GM19025 (cell line): ENCODE results near the gene RRM1.
"Not testable (repeated sequence)": the region's sequence is repeated elsewhere in the genome, so short reads cannot be mapped to it uniquely, and the experiment has no call there.

Experiments
- ATAC-seq: cut with Tn5 transposase; IDR thresholded peaks from one replicate; pipeline ENCODE4 v1.9.1; 2021; ENCODE audit warnings: mild to moderate bottlenecking, low read depth, moderate library complexity; ENCODE audit not compliant: unreplicated experiment

Gene RRM1

DNA sequence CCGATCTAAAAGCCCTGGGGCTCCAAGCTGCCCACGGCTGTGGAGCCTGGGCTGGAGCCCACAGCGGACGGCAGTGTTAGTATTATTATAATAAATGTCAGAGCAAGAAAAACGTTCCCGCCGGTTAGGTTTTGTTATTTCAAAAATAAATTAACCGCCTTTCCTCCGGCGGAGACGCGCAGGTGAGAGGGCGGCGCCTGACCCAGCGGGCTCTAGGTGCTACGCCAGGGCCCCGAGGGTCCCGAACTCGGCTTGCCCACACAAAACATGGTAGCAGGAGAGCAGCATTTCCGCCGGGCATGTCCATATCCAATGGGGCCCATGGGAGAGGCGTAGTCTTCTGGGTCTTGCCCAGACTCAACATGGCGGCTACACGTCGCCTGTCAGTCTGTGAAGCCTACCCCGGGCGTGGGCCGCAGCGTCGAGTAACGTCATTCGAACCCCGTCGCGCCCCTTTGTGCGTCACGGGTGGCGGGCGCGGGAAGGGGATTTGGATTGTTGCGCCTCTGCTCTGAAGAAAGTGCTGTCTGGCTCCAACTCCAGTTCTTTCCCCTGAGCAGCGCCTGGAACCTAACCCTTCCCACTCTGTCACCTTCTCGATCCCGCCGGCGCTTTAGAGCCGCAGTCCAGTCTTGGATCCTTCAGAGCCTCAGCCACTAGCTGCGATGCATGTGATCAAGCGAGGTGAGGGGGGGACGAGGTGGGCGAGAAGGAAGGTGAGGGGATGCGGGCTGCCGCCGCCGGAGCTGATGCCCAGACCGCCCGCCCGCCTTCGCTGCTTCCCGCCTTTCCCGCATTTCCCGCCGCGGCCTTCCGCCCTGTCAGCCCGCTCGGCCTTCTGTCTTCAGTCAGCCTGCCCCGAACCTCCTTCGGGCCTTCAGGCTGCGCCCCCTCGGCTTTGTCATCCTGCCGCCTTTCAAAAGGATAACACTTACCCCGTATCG, at the start of gene RRM1:
TSS of gene RRM1 (plus strand) at position 452 of the 944 bp plus-strand sequence. CDS start at position 666, 214 bp downstream.
- ATAC-seq: peak; percentile 94

DNA sequence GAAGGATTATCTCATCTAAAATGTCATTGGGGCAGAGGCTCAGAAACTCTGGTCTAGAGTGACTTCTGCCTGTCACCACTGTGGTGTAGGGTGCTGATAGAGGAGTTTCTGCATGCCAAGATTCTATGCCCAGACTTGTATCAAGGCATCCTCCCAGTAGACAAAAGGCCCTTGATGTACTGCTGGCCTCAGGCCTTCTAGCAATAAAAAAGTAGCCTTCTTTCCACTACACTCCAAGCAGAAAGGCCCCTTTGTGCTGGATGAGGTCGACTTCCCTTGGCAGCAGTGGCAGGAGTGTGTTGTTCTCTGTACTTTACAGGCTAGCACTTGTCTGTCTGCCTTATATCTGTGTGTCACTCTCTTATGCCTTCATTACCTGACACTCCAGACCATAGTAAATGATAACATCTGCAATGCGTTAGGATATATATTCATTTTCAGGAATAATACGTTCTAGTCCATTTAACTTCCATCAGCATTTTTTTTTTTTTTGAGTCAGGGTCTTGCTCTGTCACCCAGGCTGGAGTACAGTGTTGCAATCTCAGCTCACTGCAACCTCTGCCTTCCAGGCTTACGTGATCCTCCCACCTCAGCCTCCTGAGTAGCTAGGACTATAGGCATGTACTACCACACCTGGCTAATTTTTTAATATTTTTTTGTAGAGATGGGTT, 49.5 kb upstream of the RRM1 start:
- ATAC-seq: no peak

- no peak for ATAC-seq
Measured at GRCh38 chr11:4048340-4048739, 46.3 kb upstream of the RRM1 start.

DNA sequence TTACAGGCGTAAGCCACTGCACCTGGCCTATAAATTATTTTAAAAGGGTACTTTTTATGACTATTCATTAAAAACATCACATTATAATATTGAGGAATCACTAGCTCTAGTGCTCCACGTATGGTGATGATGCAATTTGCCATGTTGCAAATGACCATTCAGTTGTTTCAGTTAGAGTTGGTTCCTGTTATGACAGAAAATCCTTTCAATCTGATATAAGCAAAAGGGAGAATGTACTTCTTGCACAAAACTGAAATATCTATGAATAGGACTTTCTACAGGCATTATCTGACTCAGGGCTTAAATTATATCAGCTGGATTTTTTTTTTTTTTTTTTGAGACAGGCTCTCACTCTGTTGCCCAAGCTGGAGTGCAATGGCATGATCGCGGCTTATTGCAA, 45.6 kb upstream of the RRM1 start:
- no peak for ATAC-seq

DNA sequence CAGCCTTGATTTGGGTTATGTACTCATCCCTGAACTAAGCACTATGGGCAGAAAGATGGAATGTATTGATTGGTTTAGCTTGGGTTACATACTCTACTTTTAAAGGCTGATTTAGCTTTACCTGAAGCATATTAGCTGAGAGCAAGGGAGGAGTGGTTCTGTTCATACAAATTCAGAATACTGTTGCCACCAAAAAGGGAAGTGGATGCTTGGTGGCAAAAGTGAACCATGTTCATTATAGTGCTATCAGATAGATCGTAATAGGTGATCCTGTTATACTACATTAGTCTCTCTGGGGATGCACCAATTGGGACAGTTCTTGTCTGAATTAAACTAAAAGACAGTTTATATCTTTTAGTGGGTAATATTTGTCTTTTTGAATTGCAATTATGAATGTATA, 44.5 kb upstream of the RRM1 start:
- ATAC-seq: no peak

DNA sequence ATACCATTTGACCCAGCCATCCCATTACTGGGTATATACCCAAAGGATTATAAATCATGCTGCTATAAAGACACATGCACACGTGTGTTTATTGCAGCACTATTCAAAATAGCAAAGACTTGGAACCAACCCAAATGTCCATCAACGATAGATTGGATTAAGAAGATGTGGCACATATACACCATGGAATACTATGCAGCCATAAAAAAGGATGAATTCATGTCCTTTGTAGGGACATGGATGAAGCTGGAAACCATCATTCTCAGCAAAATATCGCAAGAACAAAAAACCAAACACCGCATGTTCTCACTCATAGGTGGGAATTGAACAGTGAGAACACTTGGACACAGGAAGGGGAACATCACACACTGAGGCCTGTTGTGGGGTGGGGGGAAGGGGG, 41.4 kb upstream of the RRM1 start:
- not testable (repeated sequence) for ATAC-seq

GRCh38 chr11:4054643-4055042, 40.0 kb upstream of the RRM1 start:
- no peak for ATAC-seq

DNA sequence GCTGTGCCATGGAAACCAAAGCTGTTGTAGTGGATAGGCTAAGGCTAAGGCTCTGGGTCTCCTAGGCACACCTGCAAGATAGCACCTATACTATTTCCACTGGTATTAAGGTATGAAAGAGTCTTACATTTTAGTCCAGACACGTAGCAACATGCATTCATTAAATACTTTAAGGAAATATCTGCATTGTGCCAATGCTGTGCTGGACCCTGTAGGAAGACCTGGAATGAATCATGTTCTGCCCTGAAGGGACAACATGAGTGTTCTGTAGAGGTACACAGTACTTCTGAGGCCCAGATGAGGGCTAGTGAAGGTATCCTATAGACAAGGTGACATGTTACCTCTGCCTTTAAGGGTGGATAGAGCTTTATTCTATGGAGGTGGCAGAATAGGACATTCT, 35.2 kb upstream of the RRM1 start:
- ATAC-seq: no peak

- ATAC-seq: no peak
Measured at GRCh38 chr11:4060182-4060923, 34.2 kb upstream of the RRM1 start.

GRCh38 chr11:4061700-4062099, 32.9 kb upstream of the RRM1 start:
- ATAC-seq: no peak

GRCh38 chr11:4063348-4063747, 31.3 kb upstream of the RRM1 start:
- ATAC-seq: no peak

DNA sequence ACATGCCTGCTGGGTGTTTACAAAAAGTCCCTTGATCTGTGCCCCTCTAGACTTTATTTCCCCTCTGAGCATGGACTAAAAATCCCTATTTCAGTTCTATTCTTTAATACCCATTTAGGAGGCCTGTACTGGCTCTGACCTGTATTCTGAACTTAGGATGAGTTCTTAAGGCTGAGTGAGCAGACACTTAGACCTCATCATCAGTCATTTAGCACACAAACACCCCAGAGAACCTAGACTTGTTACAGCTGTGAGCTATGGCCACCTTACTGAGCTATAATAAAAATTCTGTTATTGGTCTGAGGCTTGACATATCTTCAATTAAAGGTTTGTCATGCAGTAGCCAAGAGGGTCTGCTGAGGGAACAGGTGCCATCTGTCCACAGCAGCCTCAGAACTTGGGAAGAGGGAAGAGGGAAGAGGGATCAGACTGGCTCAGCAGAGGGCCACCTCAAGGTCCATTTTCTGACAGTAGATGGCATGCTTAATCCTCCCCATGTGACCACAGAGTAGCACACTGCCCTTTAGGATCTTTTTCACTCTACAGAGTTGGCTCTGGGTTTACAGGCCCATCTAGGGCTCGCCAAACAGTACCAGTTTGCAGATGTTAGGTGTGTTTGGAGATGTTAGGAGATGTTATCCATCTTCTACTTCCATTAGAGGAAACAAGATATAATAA, 30.2 kb upstream of the RRM1 start:
- no peak for ATAC-seq

GRCh38 chr11:4065086-4065485, 29.5 kb upstream of the RRM1 start:
- ATAC-seq: no peak

- no peak for ATAC-seq
Measured at GRCh38 chr11:4065601-4066377, 28.8 kb upstream of the RRM1 start.

DNA sequence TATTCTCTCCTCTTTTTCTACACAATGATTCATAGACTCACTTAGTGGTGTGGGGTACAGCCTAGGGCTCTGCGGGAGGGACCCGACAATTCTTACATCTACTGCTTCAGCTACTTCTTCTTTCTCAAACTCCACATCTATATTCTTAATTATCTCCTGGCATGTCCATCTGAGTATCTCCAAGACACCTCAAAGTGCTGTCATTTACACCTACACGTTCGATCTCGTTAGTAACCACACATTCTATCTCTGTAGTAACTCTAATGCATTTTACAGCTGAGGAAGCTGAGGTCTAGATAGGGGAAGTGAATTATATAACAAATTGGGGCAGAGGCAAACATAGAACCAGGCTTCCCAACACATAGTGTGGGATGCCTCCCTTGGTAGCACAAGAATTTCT, 27.7 kb upstream of the RRM1 start:
- ATAC-seq: no peak

DNA sequence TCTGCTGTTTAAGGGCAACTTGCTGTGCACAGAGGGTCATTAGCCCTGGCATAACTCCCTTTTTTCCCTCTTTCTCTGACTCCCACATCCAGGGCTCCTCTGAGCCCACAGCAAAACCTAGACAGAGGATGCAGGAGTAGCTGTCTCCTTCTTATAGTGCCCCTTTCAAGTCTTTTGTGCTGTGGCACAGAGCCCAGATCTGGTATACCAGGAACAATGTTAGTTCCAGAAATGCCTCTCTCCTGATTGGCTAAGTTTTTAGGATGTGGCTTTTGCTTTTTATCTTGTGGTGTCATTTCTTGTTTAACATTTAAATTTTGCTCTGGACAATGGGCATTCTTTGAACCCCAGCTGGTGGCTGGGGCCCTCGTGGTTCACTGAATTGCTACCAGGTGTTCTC, 25.6 kb upstream of the RRM1 start:
- no peak for ATAC-seq

DNA sequence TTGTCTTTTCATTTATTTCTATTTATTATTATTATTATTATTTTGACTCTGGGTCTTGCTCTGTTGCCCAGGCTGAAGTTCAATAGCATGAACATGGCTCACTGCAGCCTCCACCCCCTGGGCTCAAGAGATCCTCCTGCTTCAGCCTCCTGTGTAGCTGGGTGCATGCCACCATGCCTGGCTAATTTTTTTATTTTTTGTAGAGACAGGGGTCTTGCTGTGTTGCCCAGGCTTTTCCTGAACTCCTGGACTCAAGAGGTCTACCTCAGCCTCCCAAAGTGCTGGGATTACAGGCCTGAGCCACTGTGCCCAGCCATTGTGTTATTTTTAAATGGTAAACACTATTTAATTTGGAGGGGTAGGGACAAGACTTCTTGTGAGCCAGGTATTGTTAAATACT, 23.3 kb upstream of the RRM1 start:
- ATAC-seq: no peak

DNA sequence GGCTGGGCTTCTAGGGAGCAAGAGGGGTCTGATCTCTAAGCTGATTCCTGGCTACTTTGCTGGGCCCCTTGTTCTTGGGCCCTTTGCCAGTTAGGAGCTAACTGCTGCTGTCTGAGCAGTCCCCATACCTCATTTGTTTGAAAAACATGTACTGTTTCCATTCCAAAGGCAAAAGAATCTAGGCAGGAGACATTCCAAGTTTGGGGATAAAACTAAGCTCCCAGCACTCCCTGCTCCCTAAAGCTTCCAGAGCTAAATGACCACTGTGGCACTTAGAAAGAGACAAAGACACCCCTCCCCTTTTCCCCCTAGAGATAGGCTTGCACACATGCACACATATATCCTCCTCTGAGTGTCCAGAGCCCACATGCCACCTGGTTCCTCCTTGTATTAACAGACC, 22.7 kb upstream of the RRM1 start:
- no peak for ATAC-seq

- no peak for ATAC-seq
Measured at GRCh38 chr11:4072668-4073285, 21.8 kb upstream of the RRM1 start.
